Immature natural killer cell (primary cell): Measurements from ENCODE around the gene ODAD4. TPM values are rescaled to one million over a fixed set of nuclear protein-coding genes. Genes with fewer than 3 reads are reported as not detected.
"Not testable (repeated sequence)": the region's sequence is repeated elsewhere in the genome, so short reads cannot be mapped to it uniquely, and the experiment has no call there.

Experiments used
- DNase-seq, 3 donors: peaks; one replicate each; pipeline ENCODE4 v3.0.0; 2022; ENCODE audit warnings: mixed read lengths in 1 of 3
- H3K27ac Mint-ChIP-seq, 6 donors: one replicate each; pipeline ENCODE4 v1.8.0; 2020; ENCODE audit warnings: mixed read lengths in 6 of 6, mild to moderate bottlenecking in 5 of 6, inconsistent platforms in 4 of 6, moderate library complexity in 3 of 6
- H3K27me3 Mint-ChIP-seq, 3 donors: one replicate each; pipeline ENCODE4 v1.8.0; 2020 to 2021; ENCODE audit warnings: low read depth in 3 of 3, mild to moderate bottlenecking in 3 of 3, mixed read lengths in 3 of 3, moderate library complexity in 3 of 3, inconsistent platforms in 1 of 3
- H3K36me3 Mint-ChIP-seq, 3 donors: one replicate each; pipeline ENCODE4 v1.8.0; 2020; ENCODE audit warnings: mixed read lengths in 3 of 3, inconsistent platforms in 2 of 3, mild to moderate bottlenecking in 2 of 3
- H3K4me1 Mint-ChIP-seq, 2 donors: one replicate each; pipeline ENCODE4 v1.8.0; 2020; ENCODE audit warnings: inconsistent platforms in 2 of 2, mild to moderate bottlenecking in 2 of 2, mixed read lengths in 2 of 2, moderate library complexity in 1 of 2
- H3K4me3 Mint-ChIP-seq, 5 donors: one replicate each; pipeline ENCODE4 v1.8.0; 2020; ENCODE audit warnings: mild to moderate bottlenecking in 5 of 5, mixed read lengths in 5 of 5, inconsistent platforms in 3 of 5, moderate library complexity in 3 of 5
- H3K9me3 Mint-ChIP-seq, 6 donors: one replicate each; pipeline ENCODE4 v1.8.0; 2020; ENCODE audit warnings: mild to moderate bottlenecking in 6 of 6, mixed read lengths in 6 of 6, inconsistent platforms in 4 of 6, moderate library complexity in 3 of 6
- polyA plus RNA-seq, 3 donors: library from polyadenylated mRNA; unstranded; fragments of 300-500 nt; fragmentation: Illumina TruSeq; gene quantifications; one replicate each; pipeline ENCODE4 v1.2.3, GENCODE V29; 2021

The ODAD4 gene
- polyA plus RNA-seq, 3 donors from 2014 or later, result 0.15 to 0.38 TPM; not detected in 1

GRCh38 chr17:41988418-41988817, 58.0 kb downstream of the ODAD4 start:
- Mint-ChIP-seq H3K9me3 (no peaks in the 10 kb centered on the region), H3K27ac (peak overlapping the region in 2 of 6 donors; percentile 8 to 58), H3K4me3 (no peak overlapping the region), H3K36me3 (peaks cover 14 to 53% (median 38%) of the 10 kb centered on the region in 3 donors), H3K4me1 (no peaks in the 10 kb centered on the region), H3K27me3 (peaks cover 0 to 2% (median 2%) of the 10 kb centered on the region in 3 donors)
- no peak for DNase-seq

- peaks cover 16 to 54% (median 36%) of the 10 kb centered on the region in 3 donors for H3K36me3 Mint-ChIP-seq
- DNase-seq, result no peak
- no peaks in the 10 kb centered on the region for H3K4me1 Mint-ChIP-seq
- H3K27ac Mint-ChIP-seq, result no peak overlapping the region
- no peak overlapping the region for H3K4me3 Mint-ChIP-seq
- peaks cover 0 to 2% (median 0%) of the 10 kb centered on the region in 3 donors for H3K27me3 Mint-ChIP-seq
- no peaks in the 10 kb centered on the region for H3K9me3 Mint-ChIP-seq
These were observed 59.4 kb downstream of the ODAD4 start for GRCh38 chr17:41989702-41990419.

- no peaks in the 10 kb centered on the region for H3K9me3 Mint-ChIP-seq
These were observed 62.2 kb downstream of the ODAD4 start for GRCh38 chr17:41992576-41992975.

GRCh38 chr17:41996855-41997164, 66.4 kb downstream of the ODAD4 start:
- H3K27ac Mint-ChIP-seq, result peak overlapping the region in 1 of 6 donors; percentile 45
- peaks cover 0 to 5% (median 0%) of the 10 kb centered on the region in 3 donors for H3K27me3 Mint-ChIP-seq
- H3K4me1 Mint-ChIP-seq, result peaks cover 0 to 9% of the 10 kb centered on the region in 2 donors
- no peak for DNase-seq
- H3K36me3 Mint-ChIP-seq, result peaks cover 7 to 38% (median 20%) of the 10 kb centered on the region in 3 donors
- H3K9me3 Mint-ChIP-seq, result no peaks in the 10 kb centered on the region
- no peak overlapping the region for H3K4me3 Mint-ChIP-seq

More at GRCh38 chr17:41992576-41992975, 62.2 kb downstream of the ODAD4 start:
- peaks cover 14 to 59% (median 32%) of the 10 kb centered on the region in 3 donors for H3K36me3 Mint-ChIP-seq
- peaks cover 0 to 3% (median 0%) of the 10 kb centered on the region in 3 donors for H3K27me3 Mint-ChIP-seq
- no peaks in the 10 kb centered on the region for H3K4me1 Mint-ChIP-seq
- no peak for DNase-seq
- H3K4me3 Mint-ChIP-seq, result no peak overlapping the region
- peak overlapping the region in 1 of 6 donors; percentile 20 for H3K27ac Mint-ChIP-seq

- peaks cover 7 to 31% (median 20%) of the 10 kb centered on the region in 3 donors for H3K36me3 Mint-ChIP-seq
- H3K9me3 Mint-ChIP-seq, result no peaks in the 10 kb centered on the region
- peaks cover 7 to 26% of the 10 kb centered on the region in 2 donors for H3K4me1 Mint-ChIP-seq
- peaks cover 0 to 5% (median 0%) of the 10 kb centered on the region in 3 donors for H3K27me3 Mint-ChIP-seq
- H3K27ac Mint-ChIP-seq, result no peak overlapping the region
- H3K4me3 Mint-ChIP-seq, result no peak overlapping the region
- no peak for DNase-seq
These were observed 68.1 kb downstream of the ODAD4 start for GRCh38 chr17:41998497-41998896.

GRCh38 chr17:42000413-42001133, 70.2 kb downstream of the ODAD4 start:
- Mint-ChIP-seq H3K27ac (no peak overlapping the region), H3K4me1 (peaks cover 14 to 46% of the 10 kb centered on the region in 2 donors), H3K36me3 (peaks cover 0 to 21% (median 12%) of the 10 kb centered on the region in 3 donors), H3K27me3 (peaks cover 0 to 5% (median 0%) of the 10 kb centered on the region in 3 donors), H3K4me3 (no peak overlapping the region), H3K9me3 (no peaks in the 10 kb centered on the region)
- no peak for DNase-seq

- DNase-seq, result no peak
- H3K27ac Mint-ChIP-seq, result no peak overlapping the region
- H3K9me3 Mint-ChIP-seq, result no peaks in the 10 kb centered on the region
- H3K4me3 Mint-ChIP-seq, result no peak overlapping the region
- H3K36me3 Mint-ChIP-seq, result peaks cover 0 to 10% (median 8%) of the 10 kb centered on the region in 3 donors
- peaks cover 0 to 5% (median 1%) of the 10 kb centered on the region in 3 donors for H3K27me3 Mint-ChIP-seq
- peaks cover 14 to 47% of the 10 kb centered on the region in 2 donors for H3K4me1 Mint-ChIP-seq
These were observed 71.3 kb downstream of the ODAD4 start for GRCh38 chr17:42001729-42002128.

- no peak overlapping the region for H3K4me3 Mint-ChIP-seq
- no peak for DNase-seq
- H3K9me3 Mint-ChIP-seq, result no peaks in the 10 kb centered on the region
- peaks cover 17 to 52% of the 10 kb centered on the region in 2 donors for H3K4me1 Mint-ChIP-seq
- H3K27me3 Mint-ChIP-seq, result peaks cover 0 to 2% (median 1%) of the 10 kb centered on the region in 3 donors
- no peak overlapping the region for H3K27ac Mint-ChIP-seq
- H3K36me3 Mint-ChIP-seq, result peaks cover 0 to 5% (median 4%) of the 10 kb centered on the region in 3 donors
These were observed 71.9 kb downstream of the ODAD4 start for GRCh38 chr17:42002175-42002791.

GRCh38 chr17:42002792-42003301, 72.4 kb downstream of the ODAD4 start:
- Mint-ChIP-seq H3K4me3 (no peak overlapping the region), H3K27ac (no peak overlapping the region)
- DNase-seq, result no peak

GRCh38 chr17:42005166-42005565, 74.7 kb downstream of the ODAD4 start:
- Mint-ChIP-seq H3K36me3 (peaks cover 0 to 4% (median 0%) of the 10 kb centered on the region in 3 donors), H3K27ac (peak overlapping the region in 1 of 6 donors; percentile 21), H3K4me1 (peaks cover 32 to 69% of the 10 kb centered on the region in 2 donors), H3K27me3 (peaks cover 0 to 3% (median 1%) of the 10 kb centered on the region in 3 donors), H3K9me3 (no peaks in the 10 kb centered on the region), H3K4me3 (no peak overlapping the region)
- DNase-seq, result no peak

More at GRCh38 chr17:42002792-42003301, 72.4 kb downstream of the ODAD4 start:
- Mint-ChIP-seq H3K4me1 (peaks cover 18 to 54% of the 10 kb centered on the region in 2 donors), H3K9me3 (no peaks in the 10 kb centered on the region), H3K27me3 (peaks cover 0 to 2% (median 1%) of the 10 kb centered on the region in 3 donors), H3K36me3 (peaks cover 0 to 5% (median 4%) of the 10 kb centered on the region in 3 donors)

- H3K27ac Mint-ChIP-seq, result no peak overlapping the region
- DNase-seq, result no peak
- peaks cover 0 to 4% (median 0%) of the 10 kb centered on the region in 3 donors for H3K36me3 Mint-ChIP-seq
- no peaks in the 10 kb centered on the region for H3K9me3 Mint-ChIP-seq
- H3K27me3 Mint-ChIP-seq, result peaks cover 0 to 3% (median 2%) of the 10 kb centered on the region in 3 donors
- no peak overlapping the region for H3K4me3 Mint-ChIP-seq
- peaks cover 57 to 71% of the 10 kb centered on the region in 2 donors for H3K4me1 Mint-ChIP-seq
These were observed 78.8 kb downstream of the ODAD4 start for GRCh38 chr17:42009170-42009569.

GRCh38 chr17:42010266-42010680, 79.9 kb downstream of the ODAD4 start:
- not testable (repeated sequence) for DNase-seq, H3K36me3 Mint-ChIP-seq, H3K4me3 Mint-ChIP-seq, H3K9me3 Mint-ChIP-seq, H3K27me3 Mint-ChIP-seq
- Mint-ChIP-seq H3K27ac (peak overlapping the region in 5 of 6 donors; percentile 3 to 68 (median 29)), H3K4me1 (peaks cover 57 to 66% of the 10 kb centered on the region in 2 donors)

- Mint-ChIP-seq H3K4me1 (peaks cover 63 to 70% of the 10 kb centered on the region in 2 donors), H3K4me3 (no peak overlapping the region), H3K36me3 (peaks cover 0 to 4% (median 0%) of the 10 kb centered on the region in 3 donors), H3K27me3 (peaks cover 4 to 11% (median 7%) of the 10 kb centered on the region in 3 donors), H3K9me3 (no peaks in the 10 kb centered on the region), H3K27ac (peak overlapping the region in 5 of 6 donors; percentile 7 to 58 (median 29))
- no peak for DNase-seq
These were observed 80.6 kb downstream of the ODAD4 start for GRCh38 chr17:42010898-42011516.
